HCT116 (cell line): ENCODE measurements around the gene GRIK2. TPM values are rescaled to one million over a fixed set of nuclear protein-coding genes. Genes with fewer than 3 reads are reported as not detected.

Source experiments
- ATAC-seq: fragments of 200-7000 bp; cut with Tn5 transposase; 2 replicates; pipeline ENCODE4 v1.9.1; 2020; ENCODE audit warnings: mild to moderate bottlenecking, moderate library complexity
- BruUV-seq: library from RNA; stranded (reverse); fragments of 400-500 nt; replicated peaks from 2 replicates; lab custom pipeline; 2021; lab: Mats Ljungman, UMichigan
- CTCF ChIA-PET: fragments of 300-600 bp; sonication (Branson Sonifier 250); formaldehyde crosslinking; loops from one replicate; lab custom pipeline; 2021; ENCODE audit warnings: antibody characterized with exemption; lab: Charles Lee
- POLR2A ChIA-PET: fragments of 300-600, 350-600 bp; sonication (Branson Sonifier 250); formaldehyde crosslinking; loops from one replicate; lab custom pipeline; 2021; ENCODE audit warnings: antibody characterized with exemption; lab: Charles Lee
- RAD21 ChIA-PET, 2 experiments: fragments of 300-600 bp; sonication (Branson Sonifier 250); formaldehyde crosslinking; loops; one replicate each; lab custom pipeline; 2023; ENCODE audit warnings: low total read pairs in 2 of 2; ENCODE audit not compliant: uncharacterized antibody in 2 of 2, unreplicated experiment in 2 of 2, low non-redundant PET in 1 of 2; lab: Charles Lee
- DNase-seq: peaks from one replicate; pipeline ENCODE4 v3.0.0-alpha.2; 2010; ENCODE audit warnings: low read depth, low spot score
- H2AFZ ChIP-seq: fragments of 200-600 bp; shearing (Covaris generic), sonication (generic); 2 replicates; pipeline ENCODE4 v1.6.1; 2017; ENCODE audit warnings: low read depth, mixed run types, mixed read lengths, antibody characterized with exemption, low read length; ENCODE audit not compliant: poor library complexity, severe bottlenecking
- H3K27ac ChIP-seq: 2 replicates; pipeline ENCODE4 v1.5.1; 2012; ENCODE audit warnings: low read depth, low read length
- H3K27me3 ChIP-seq: fragments of 200-600 bp; sonication (generic); 2 replicates; pipeline ENCODE4 v1.6.1; 2016; ENCODE audit warnings: mixed run types, low read length, mixed read lengths; ENCODE audit not compliant: insufficient read depth
- H3K36me3 ChIP-seq, 2 experiments: fragments of 200-500 bp in 1 of 2; fragments of 200-600 bp in 1 of 2; sonication (Bioruptor generic) in 1 of 2; sonication (generic) in 1 of 2; 2 replicates each; pipeline versions ENCODE4 v1.5.1 to v1.6.1; 2014 to 2016; ENCODE audit warnings: low read length in 2 of 2, inconsistent platforms in 1 of 2, mixed read lengths in 1 of 2, mixed run types in 1 of 2; ENCODE audit not compliant: insufficient read depth in 2 of 2, control insufficient read depth in 1 of 2
- H3K4me1 ChIP-seq, 2 experiments: fragments of 200-600 bp in 1 of 2; sonication (generic) in 1 of 2; 2 replicates each; pipeline versions ENCODE4 v1.5.1 to v1.6.1; 2012 to 2017; ENCODE audit warnings: low read length in 2 of 2, inconsistent platforms in 1 of 2, mild to moderate bottlenecking in 1 of 2, mixed read lengths in 1 of 2, mixed run types in 1 of 2, moderate library complexity in 1 of 2; ENCODE audit not compliant: insufficient read depth in 2 of 2, control insufficient read depth in 1 of 2
- H3K4me2 ChIP-seq: fragments of 200-600 bp; sonication (generic); 2 replicates; pipeline ENCODE4 v1.6.1; 2017; ENCODE audit warnings: mixed run types, low read length, mixed read lengths
- H3K4me3 ChIP-seq, 2 experiments: fragments of 200-600 bp in 1 of 2; sonication (generic) in 1 of 2; replicated peaks in 1 of 2; 2 replicates each; pipeline ENCODE4 v1.5.1; 2011 to 2016; ENCODE audit warnings: low read length in 2 of 2, control low read depth in 1 of 2, low read depth in 1 of 2, mild to moderate bottlenecking in 1 of 2, mixed read lengths in 1 of 2, mixed run types in 1 of 2
- H3K79me2 ChIP-seq: fragments of 200-600 bp; sonication (generic); 2 replicates; pipeline ENCODE4 v1.6.1; 2017; ENCODE audit warnings: mild to moderate bottlenecking, mixed run types, low read length, moderate library complexity, mixed read lengths; ENCODE audit not compliant: insufficient read depth
- H3K9ac ChIP-seq: fragments of 200-600 bp; sonication (generic); 2 replicates; pipeline ENCODE4 v1.6.1; 2016; ENCODE audit warnings: low read length, mixed read lengths
- H3K9me2 ChIP-seq: fragments of 200-600 bp; sonication (generic), shearing (Covaris generic); 2 replicates; pipeline ENCODE4 v1.6.1; 2017; ENCODE audit warnings: mixed run types, mild to moderate bottlenecking, moderate library complexity; ENCODE audit not compliant: insufficient read depth
- H3K9me3 ChIP-seq, 2 experiments: fragments of 200-500 bp in 1 of 2; fragments of 200-600 bp in 1 of 2; sonication (Bioruptor generic) in 1 of 2; sonication (generic) in 1 of 2; 2 replicates each; pipeline ENCODE4 v1.6.1; 2014 to 2017; ENCODE audit warnings: low read length in 2 of 2, mixed read lengths in 2 of 2, inconsistent platforms in 1 of 2, low read depth in 1 of 2, mild to moderate bottlenecking in 1 of 2, mixed run types in 1 of 2, moderate library complexity in 1 of 2; ENCODE audit not compliant: control insufficient read depth in 1 of 2, insufficient read depth in 1 of 2
- H4K20me1 ChIP-seq: fragments of 200-600 bp; sonication (generic), shearing (Covaris generic); 2 replicates; pipeline ENCODE4 v1.6.1; 2017; ENCODE audit warnings: mixed run types, mild to moderate bottlenecking, moderate library complexity; ENCODE audit not compliant: insufficient read depth
- ELF1 ChIP-seq: IDR thresholded peaks from 2 replicates; pipeline ENCODE4 v1.6.1; 2012; ENCODE audit warnings: low read depth, borderline replicate concordance
- POLR2AphosphoS5 ChIP-seq: IDR thresholded peaks from 2 replicates; pipeline ENCODE4 v1.6.1; 2011; ENCODE audit warnings: mild to moderate bottlenecking, low read depth, low read length, moderate library complexity
- SP1 ChIP-seq: IDR thresholded peaks from 2 replicates; pipeline ENCODE4 v1.6.1; 2012; ENCODE audit warnings: low read depth
- SRF ChIP-seq: IDR thresholded peaks from 2 replicates; pipeline ENCODE4 v1.6.1; 2012; ENCODE audit warnings: low read depth
- TCF7L2 ChIP-seq: IDR thresholded peaks from 2 replicates; pipeline ENCODE4 v1.7.0; 2011; ENCODE audit warnings: borderline replicate concordance, inconsistent platforms; ENCODE audit not compliant: insufficient read depth, insufficient read length; ENCODE audit errors: extremely low read depth
- YY1 ChIP-seq: IDR thresholded peaks from 2 replicates; pipeline ENCODE4 v1.6.1; 2011; ENCODE audit warnings: low read length, low read depth, moderate library complexity, mild to moderate bottlenecking; ENCODE audit not compliant: insufficient replicate concordance; ENCODE audit errors: extremely low read depth
- ZFX ChIP-seq: fragments of 450-650 bp; IDR thresholded peaks from 2 replicates; pipeline ENCODE4 v1.6.1; 2017
- ZNF274 ChIP-seq: fragments of 200-500 bp; sonication (Bioruptor generic); IDR thresholded peaks from 2 replicates; pipeline ENCODE4 v1.6.1; 2014; ENCODE audit warnings: mild to moderate bottlenecking, low read depth, low read length, inconsistent platforms
- intact Hi-C: fragments of 100-400 bp; cut with micrococcal nuclease; formaldehyde crosslinking; loops from 2 replicates; pipeline ENCODE4 v1.10.0; 2022
- total RNA-seq: library from RNA; stranded (reverse); gene quantifications from one replicate; pipeline ENCODE4 v1.2.1, GENCODE V29; 2021; ENCODE audit not compliant: unreplicated experiment
- TF ChIP-seq, protein P1 (sequence below): IDR thresholded peaks from 2 replicates; pipeline ENCODE4 v1.6.1; 2012
- TF ChIP-seq, protein P2 (sequence below): IDR thresholded peaks from 2 replicates; pipeline ENCODE4 v1.6.1; 2011; ENCODE audit warnings: mild to moderate bottlenecking, low read length, moderate library complexity; ENCODE audit not compliant: insufficient replicate concordance; ENCODE audit errors: extremely low read depth
- TF ChIP-seq, protein P3 (sequence below): IDR thresholded peaks from 2 replicates; pipeline ENCODE4 v1.6.1; 2012; ENCODE audit warnings: low read depth

GRIK2 gene
- total RNA-seq, 1 experiment from 2014 or later = 0.64 TPM

DNA sequence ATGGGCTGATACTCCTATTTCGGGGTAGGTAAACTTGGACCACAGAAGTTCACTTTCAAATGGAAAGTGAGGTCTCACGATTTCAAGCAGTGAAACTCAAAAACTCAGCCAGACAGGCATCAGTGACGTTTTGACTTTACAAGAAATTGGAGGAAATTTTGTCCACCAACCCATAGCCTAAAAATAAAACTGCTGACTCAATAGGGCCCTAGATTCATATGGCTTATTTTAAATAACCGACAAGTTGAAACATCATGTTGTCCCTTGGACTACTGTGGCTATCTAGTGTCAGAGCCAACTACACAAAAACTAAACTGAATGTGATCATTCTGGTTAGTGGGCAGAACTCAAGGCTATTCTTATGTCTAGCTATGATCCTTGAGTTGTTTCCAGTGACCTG lies 486.3 kb downstream of the GRIK2 start:
- no peak overlapping the region for H3K4me2 ChIP-seq
- no peak overlapping the region for H3K9ac ChIP-seq
- RAD21 ChIA-PET = no interaction called here
- H4K20me1 ChIP-seq = no peaks in the 10 kb centered on the region
- H3K27ac ChIP-seq = no peak overlapping the region
- H3K9me3 ChIP-seq = no peaks in the 10 kb centered on the region
- BruUV-seq = no TSS peak
- POLR2A ChIA-PET = no interaction called here
- intact Hi-C loops = no loop called here
- no peak for TF ChIP-seq ZNF274
- no peak for TF ChIP-seq ZFX
- no peak for TF ChIP-seq ELF1
- DNase-seq (no peak), ATAC-seq (no peak)
- no peak overlapping the region for H2AFZ ChIP-seq
- H3K4me3 ChIP-seq = no peak overlapping the region
- CTCF ChIA-PET = no interaction called here
- H3K27me3 ChIP-seq = no peaks in the 10 kb centered on the region
- H3K79me2 ChIP-seq = no peaks in the 10 kb centered on the region
- no peaks in the 10 kb centered on the region for H3K9me2 ChIP-seq
- H3K36me3 ChIP-seq = no peaks in the 10 kb centered on the region
- no peaks in the 10 kb centered on the region for H3K4me1 ChIP-seq

DNA sequence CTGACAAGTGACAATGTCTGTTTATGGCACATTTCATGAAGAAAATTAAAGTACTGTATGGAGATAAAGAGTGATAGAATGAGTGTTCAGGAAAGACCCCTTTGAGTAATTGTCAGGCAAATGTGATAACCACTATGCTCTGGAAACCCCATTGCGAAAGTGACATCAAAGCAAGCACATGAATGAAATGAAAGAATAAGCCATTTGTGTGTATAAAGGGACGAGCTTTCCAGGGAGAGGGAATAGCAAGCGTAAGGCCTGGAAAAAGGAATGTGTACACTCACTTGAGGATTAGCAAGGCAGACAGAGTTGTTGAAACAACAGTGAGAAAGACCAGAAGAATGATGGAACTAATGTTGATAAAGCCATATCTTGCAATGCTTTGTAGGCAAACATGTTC lies 490.0 kb downstream of the GRIK2 start:
- RAD21 ChIA-PET = no interaction called here
- Histone ChIP-seq H3K9me3 (no peaks in the 10 kb centered on the region), H3K79me2 (no peaks in the 10 kb centered on the region), H4K20me1 (no peaks in the 10 kb centered on the region), H2AFZ (no peak overlapping the region), H3K9ac (no peak overlapping the region), H3K36me3 (no peaks in the 10 kb centered on the region), H3K4me2 (no peak overlapping the region), H3K27me3 (no peaks in the 10 kb centered on the region), H3K9me2 (0 out of 2 replicates have a peak, but pooled peaks cover 4% of the 10 kb centered on the region), H3K4me1 (no peaks in the 10 kb centered on the region), H3K4me3 (no peak overlapping the region), H3K27ac (no peak overlapping the region)
- CTCF ChIA-PET = no interaction called here
- TF ChIP-seq, protein P1, sequence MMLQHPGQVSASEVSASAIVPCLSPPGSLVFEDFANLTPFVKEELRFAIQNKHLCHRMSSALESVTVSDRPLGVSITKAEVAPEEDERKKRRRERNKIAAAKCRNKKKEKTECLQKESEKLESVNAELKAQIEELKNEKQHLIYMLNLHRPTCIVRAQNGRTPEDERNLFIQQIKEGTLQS = no peak
- no peak for TF ChIP-seq SRF
- TF ChIP-seq, protein P2, sequence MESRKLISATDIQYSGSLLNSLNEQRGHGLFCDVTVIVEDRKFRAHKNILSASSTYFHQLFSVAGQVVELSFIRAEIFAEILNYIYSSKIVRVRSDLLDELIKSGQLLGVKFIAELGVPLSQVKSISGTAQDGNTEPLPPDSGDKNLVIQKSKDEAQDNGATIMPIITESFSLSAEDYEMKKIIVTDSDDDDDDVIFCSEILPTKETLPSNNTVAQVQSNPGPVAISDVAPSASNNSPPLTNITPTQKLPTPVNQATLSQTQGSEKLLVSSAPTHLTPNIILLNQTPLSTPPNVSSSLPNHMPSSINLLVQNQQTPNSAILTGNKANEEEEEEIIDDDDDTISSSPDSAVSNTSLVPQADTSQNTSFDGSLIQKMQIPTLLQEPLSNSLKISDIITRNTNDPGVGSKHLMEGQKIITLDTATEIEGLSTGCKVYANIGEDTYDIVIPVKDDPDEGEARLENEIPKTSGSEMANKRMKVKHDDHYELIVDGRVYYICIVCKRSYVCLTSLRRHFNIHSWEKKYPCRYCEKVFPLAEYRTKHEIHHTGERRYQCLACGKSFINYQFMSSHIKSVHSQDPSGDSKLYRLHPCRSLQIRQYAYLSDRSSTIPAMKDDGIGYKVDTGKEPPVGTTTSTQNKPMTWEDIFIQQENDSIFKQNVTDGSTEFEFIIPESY = no peak
- no peak for TF ChIP-seq ELF1
- TF ChIP-seq TCF7L2 = no peak
- TF ChIP-seq, protein P3, sequence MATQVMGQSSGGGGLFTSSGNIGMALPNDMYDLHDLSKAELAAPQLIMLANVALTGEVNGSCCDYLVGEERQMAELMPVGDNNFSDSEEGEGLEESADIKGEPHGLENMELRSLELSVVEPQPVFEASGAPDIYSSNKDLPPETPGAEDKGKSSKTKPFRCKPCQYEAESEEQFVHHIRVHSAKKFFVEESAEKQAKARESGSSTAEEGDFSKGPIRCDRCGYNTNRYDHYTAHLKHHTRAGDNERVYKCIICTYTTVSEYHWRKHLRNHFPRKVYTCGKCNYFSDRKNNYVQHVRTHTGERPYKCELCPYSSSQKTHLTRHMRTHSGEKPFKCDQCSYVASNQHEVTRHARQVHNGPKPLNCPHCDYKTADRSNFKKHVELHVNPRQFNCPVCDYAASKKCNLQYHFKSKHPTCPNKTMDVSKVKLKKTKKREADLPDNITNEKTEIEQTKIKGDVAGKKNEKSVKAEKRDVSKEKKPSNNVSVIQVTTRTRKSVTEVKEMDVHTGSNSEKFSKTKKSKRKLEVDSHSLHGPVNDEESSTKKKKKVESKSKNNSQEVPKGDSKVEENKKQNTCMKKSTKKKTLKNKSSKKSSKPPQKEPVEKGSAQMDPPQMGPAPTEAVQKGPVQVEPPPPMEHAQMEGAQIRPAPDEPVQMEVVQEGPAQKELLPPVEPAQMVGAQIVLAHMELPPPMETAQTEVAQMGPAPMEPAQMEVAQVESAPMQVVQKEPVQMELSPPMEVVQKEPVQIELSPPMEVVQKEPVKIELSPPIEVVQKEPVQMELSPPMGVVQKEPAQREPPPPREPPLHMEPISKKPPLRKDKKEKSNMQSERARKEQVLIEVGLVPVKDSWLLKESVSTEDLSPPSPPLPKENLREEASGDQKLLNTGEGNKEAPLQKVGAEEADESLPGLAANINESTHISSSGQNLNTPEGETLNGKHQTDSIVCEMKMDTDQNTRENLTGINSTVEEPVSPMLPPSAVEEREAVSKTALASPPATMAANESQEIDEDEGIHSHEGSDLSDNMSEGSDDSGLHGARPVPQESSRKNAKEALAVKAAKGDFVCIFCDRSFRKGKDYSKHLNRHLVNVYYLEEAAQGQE = no peak
- no peak for TF ChIP-seq POLR2AphosphoS5
- no peak for TF ChIP-seq ZFX
- no peak for TF ChIP-seq SP1
- no peak for TF ChIP-seq YY1
- intact Hi-C loops = no loop called here
- no TSS peak for BruUV-seq
- DNase-seq = no peak
- no peak for ATAC-seq
- POLR2A ChIA-PET = no interaction called here
